Activated naive CD8-positive, alpha-beta T cell treated with anti-CD3 and anti-CD28 coated beads, Interleukin-2, amount 50 U/mL, for 24 hours (primary cell): ENCODE data around the gene COL8A2.

Experiments
- ATAC-seq: fragments of 150-1000 bp; cut with Tn5 transposase; one replicate; pipeline ENCODE4 v1.10.0; 2021
- DNase-seq: peaks from one replicate; pipeline ENCODE4 v3.0.0; 2021
- H3K27ac Mint-ChIP-seq: one replicate; pipeline ENCODE4 v1.8.0; 2021; ENCODE audit warnings: mild to moderate bottlenecking, mixed read lengths
- H3K27me3 Mint-ChIP-seq: one replicate; pipeline ENCODE4 v1.8.0; 2021; ENCODE audit warnings: mixed read lengths
- H3K36me3 Mint-ChIP-seq: one replicate; pipeline ENCODE4 v1.8.0; 2021; ENCODE audit warnings: low read depth, mixed read lengths
- H3K4me1 Mint-ChIP-seq: one replicate; pipeline ENCODE4 v1.8.0; 2021; ENCODE audit warnings: mixed read lengths
- H3K4me3 Mint-ChIP-seq: one replicate; pipeline ENCODE4 v1.8.0; 2021; ENCODE audit warnings: mild to moderate bottlenecking, moderate library complexity, mixed read lengths
- H3K9me3 Mint-ChIP-seq: one replicate; pipeline ENCODE4 v1.8.0; 2021; ENCODE audit warnings: mixed read lengths

Gene COL8A2

GRCh38 chr1:36088577-36089392, 36.2 kb downstream of the COL8A2 start, which contains the start of gene ADPRS:
Gene ADPRS, plus strand, starts transcription at chr1:36088892. Its CDS starts 13 bp downstream, at chr1:36088905.
- Mint-ChIP-seq H3K36me3 (peaks cover 22% of the 10 kb centered on the region), H3K4me3 (peak within 1 kb of the TSS; percentile 95), H3K27ac (peak within 1 kb of the TSS; percentile 89), H3K9me3 (no peaks in the 10 kb centered on the region), H3K4me1 (peaks cover 21% of the 10 kb centered on the region), H3K27me3 (peaks cover 14% of the 10 kb centered on the region)
- DNase-seq (peak; percentile 95), ATAC-seq (peak; percentile 89)

GRCh38 chr1:36088265-36088576, 36.8 kb downstream of the COL8A2 start:
- Mint-ChIP-seq H3K9me3 (no peaks in the 10 kb centered on the region), H3K27me3 (peaks cover 16% of the 10 kb centered on the region), H3K27ac (no peak overlapping the region), H3K4me1 (peaks cover 21% of the 10 kb centered on the region), H3K4me3 (peak overlapping the region; percentile 95), H3K36me3 (peaks cover 18% of the 10 kb centered on the region)
- DNase-seq = no peak
- no peak for ATAC-seq

GRCh38 chr1:36087233-36088123, 37.5 kb downstream of the COL8A2 start:
- no peak overlapping the region for H3K4me3 Mint-ChIP-seq
- H3K27ac Mint-ChIP-seq = peak overlapping the region; percentile 46
- H3K27me3 Mint-ChIP-seq = peaks cover 19% of the 10 kb centered on the region
- DNase-seq (no peak), ATAC-seq (no peak)
- H3K4me1 Mint-ChIP-seq = peaks cover 21% of the 10 kb centered on the region
- no peaks in the 10 kb centered on the region for H3K9me3 Mint-ChIP-seq
- H3K36me3 Mint-ChIP-seq = peaks cover 15% of the 10 kb centered on the region

GRCh38 chr1:36086529-36087232, 38.3 kb downstream of the COL8A2 start:
- Mint-ChIP-seq H3K4me3 (no peak overlapping the region), H3K4me1 (peaks cover 21% of the 10 kb centered on the region), H3K27ac (peak overlapping the region; percentile 46), H3K9me3 (no peaks in the 10 kb centered on the region), H3K27me3 (peaks cover 27% of the 10 kb centered on the region), H3K36me3 (peaks cover 11% of the 10 kb centered on the region)
- DNase-seq (no peak), ATAC-seq (no peak)

DNA sequence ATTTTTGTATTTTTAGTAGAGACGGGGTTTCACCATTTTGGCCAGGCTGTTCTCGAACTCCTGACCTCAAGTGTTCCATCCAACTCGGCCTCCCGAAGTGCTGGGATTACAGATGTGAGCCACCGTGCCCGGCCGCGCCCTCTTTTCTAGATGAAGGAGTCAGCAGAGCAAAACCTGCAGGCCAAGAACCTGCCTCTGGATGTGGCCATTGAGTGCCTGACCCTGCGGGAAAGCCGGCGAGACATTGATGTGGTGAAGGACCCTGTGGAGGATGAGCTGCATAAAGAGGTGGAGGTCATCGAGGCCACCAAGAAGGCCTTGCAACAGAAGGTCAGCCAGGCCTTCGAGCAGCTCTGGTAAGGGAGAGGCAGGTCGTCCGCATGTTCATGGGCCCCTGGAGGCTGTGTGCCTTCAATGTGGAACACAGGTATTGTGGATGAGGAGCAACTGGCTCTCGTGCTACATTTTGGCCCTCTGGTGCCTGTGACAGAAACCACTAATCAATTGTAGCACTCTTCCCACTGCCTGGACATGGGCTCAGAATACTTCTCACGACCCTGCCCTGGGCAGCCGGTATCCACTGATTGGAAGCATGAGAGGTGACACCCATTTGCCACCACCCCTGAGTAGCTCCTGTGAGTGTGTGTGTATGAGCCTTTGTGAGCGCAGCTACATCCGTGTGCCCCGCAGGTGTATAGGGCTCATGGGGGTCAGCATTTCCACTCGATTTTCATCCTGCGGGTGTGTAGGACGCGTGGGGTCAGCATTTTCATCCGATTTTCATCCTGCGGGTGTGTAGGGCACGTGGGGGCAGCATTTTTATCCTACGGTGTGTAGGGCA, 39.1 kb downstream of the COL8A2 start:
- no peak for ATAC-seq
- no peak overlapping the region for H3K4me3 Mint-ChIP-seq
- H3K27me3 Mint-ChIP-seq = peaks cover 29% of the 10 kb centered on the region
- peaks cover 9% of the 10 kb centered on the region for H3K36me3 Mint-ChIP-seq
- peaks cover 16% of the 10 kb centered on the region for H3K4me1 Mint-ChIP-seq
- H3K9me3 Mint-ChIP-seq = no peaks in the 10 kb centered on the region
- no peak for DNase-seq
- H3K27ac Mint-ChIP-seq = no peak overlapping the region

GRCh38 chr1:36085126-36085525, 39.9 kb downstream of the COL8A2 start:
- ATAC-seq (no peak), DNase-seq (no peak)
- H3K9me3 Mint-ChIP-seq = no peaks in the 10 kb centered on the region
- H3K36me3 Mint-ChIP-seq = peaks cover 8% of the 10 kb centered on the region
- H3K27ac Mint-ChIP-seq = no peak overlapping the region
- H3K4me1 Mint-ChIP-seq = peaks cover 14% of the 10 kb centered on the region
- no peak overlapping the region for H3K4me3 Mint-ChIP-seq
- peaks cover 35% of the 10 kb centered on the region for H3K27me3 Mint-ChIP-seq

DNA sequence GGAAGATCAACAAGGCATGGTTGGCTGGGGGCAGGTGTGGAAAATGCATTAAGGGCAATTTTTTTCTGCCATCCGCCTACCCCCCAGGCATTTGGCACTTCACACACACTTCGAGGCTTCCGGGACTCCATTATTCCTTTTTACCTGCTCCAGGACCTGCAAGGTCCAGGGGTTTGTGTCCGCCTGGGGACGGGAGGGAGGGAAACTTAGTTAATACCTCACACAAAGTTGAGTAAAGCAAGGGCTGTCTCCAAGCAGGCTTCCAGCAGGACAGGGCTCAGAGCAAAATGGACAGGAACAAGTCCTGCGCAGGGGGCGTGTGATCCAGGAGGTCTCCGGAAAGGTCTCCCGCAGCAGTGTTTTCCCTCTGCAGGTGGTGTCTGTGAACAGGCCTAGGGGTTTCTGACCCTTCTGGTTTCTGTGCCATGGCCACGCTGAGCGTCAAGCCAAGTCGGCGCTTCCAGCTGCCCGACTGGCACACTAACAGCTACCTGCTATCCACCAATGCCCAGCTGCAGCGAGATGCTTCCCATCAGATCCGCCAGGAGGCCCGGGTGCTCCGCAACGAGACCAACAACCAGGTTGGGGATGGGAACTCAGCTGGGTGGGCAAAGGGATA, 40.4 kb downstream of the COL8A2 start:
- H3K27ac Mint-ChIP-seq = no peak overlapping the region
- ATAC-seq = no peak

GRCh38 chr1:36083635-36084496, 41.2 kb downstream of the COL8A2 start, which contains the start of gene TEKT2:
Gene TEKT2, plus strand, starts transcription at chr1:36084094. Its CDS starts 828 bp downstream, at chr1:36084922.
- Mint-ChIP-seq H3K4me3 (peak within 1 kb of the TSS; percentile 34), H3K4me1 (peaks cover 4% of the 10 kb centered on the region), H3K36me3 (no peaks in the 10 kb centered on the region), H3K9me3 (no peaks in the 10 kb centered on the region), H3K27ac (no peak within 1 kb of the TSS), H3K27me3 (peaks cover 37% of the 10 kb centered on the region)
- DNase-seq (peak; percentile 32), ATAC-seq (no peak)

More for the DNA sequence above, 40.4 kb downstream of the COL8A2 start:
- Mint-ChIP-seq H3K4me1 (peaks cover 8% of the 10 kb centered on the region), H3K36me3 (peaks cover 4% of the 10 kb centered on the region), H3K9me3 (no peaks in the 10 kb centered on the region), H3K27me3 (peaks cover 35% of the 10 kb centered on the region), H3K4me3 (peak overlapping the region; percentile 34)
- DNase-seq = no peak

DNA sequence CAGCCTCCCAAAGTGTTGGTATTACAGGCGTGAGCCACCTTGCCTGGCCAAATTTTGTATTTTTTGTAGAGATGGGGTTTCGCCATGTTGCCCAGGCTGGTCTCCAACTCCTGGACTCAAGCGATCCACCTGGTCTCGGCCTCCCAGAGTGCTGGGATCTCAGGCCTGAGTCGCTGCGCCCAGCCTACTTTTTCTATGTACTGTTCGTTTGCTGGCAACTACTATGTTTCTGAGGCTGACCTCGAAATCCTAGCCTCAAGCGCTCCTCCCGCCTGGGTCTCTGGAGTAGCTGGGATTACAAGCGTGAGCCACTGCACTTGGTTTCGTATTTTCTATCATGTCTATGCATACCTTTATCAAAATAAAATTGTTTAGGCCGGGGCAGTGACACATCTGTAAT, 41.8 kb downstream of the COL8A2 start:
- no peak for ATAC-seq
- no peaks in the 10 kb centered on the region for H3K36me3 Mint-ChIP-seq
- no peak overlapping the region for H3K27ac Mint-ChIP-seq
- H3K4me1 Mint-ChIP-seq = peaks cover 4% of the 10 kb centered on the region
- H3K9me3 Mint-ChIP-seq = no peaks in the 10 kb centered on the region
- DNase-seq = no peak
- H3K27me3 Mint-ChIP-seq = peaks cover 37% of the 10 kb centered on the region
- H3K4me3 Mint-ChIP-seq = no peak overlapping the region

DNA sequence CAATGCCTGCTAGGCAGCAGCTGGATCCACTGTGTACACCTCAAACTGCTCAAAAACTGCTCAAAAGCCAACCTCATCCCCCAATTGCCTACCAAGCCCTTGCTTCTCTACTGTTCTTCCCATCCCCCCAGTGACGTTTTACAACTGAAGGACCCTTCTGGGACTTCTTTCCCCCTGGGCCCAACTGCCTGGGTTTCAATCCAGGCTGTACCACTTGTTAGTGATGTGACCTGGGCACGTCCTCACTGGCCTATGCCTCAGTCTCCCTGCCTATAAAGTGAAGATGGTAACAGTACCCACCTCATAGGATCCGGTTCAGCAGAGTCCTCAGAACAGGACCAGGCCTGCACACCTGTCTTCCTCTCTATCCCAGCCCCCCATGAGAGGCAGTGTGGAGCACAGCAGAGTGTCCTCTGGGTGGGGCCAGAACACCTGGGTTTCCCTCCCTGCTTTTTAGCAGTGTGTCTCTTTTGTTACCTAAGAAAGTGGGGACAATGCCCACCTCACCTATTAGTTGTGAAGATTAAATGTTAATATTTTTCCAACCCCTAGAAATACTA, 43.0 kb downstream of the COL8A2 start:
- no peaks in the 10 kb centered on the region for H3K9me3 Mint-ChIP-seq
- no peak overlapping the region for H3K4me3 Mint-ChIP-seq
- no peaks in the 10 kb centered on the region for H3K36me3 Mint-ChIP-seq
- H3K27ac Mint-ChIP-seq = no peak overlapping the region
- ATAC-seq = no peak
- peaks cover 39% of the 10 kb centered on the region for H3K27me3 Mint-ChIP-seq
- H3K4me1 Mint-ChIP-seq = peaks cover 2% of the 10 kb centered on the region
- no peak for DNase-seq

- DNase-seq (no peak), ATAC-seq (no peak)
- no peaks in the 10 kb centered on the region for H3K36me3 Mint-ChIP-seq
- no peak overlapping the region for H3K4me3 Mint-ChIP-seq
- H3K4me1 Mint-ChIP-seq = peaks cover 2% of the 10 kb centered on the region
- no peak overlapping the region for H3K27ac Mint-ChIP-seq
- H3K9me3 Mint-ChIP-seq = no peaks in the 10 kb centered on the region
- H3K27me3 Mint-ChIP-seq = peaks cover 33% of the 10 kb centered on the region
Observed at GRCh38 chr1:36080801-36081200, 44.2 kb downstream of the COL8A2 start.

DNA sequence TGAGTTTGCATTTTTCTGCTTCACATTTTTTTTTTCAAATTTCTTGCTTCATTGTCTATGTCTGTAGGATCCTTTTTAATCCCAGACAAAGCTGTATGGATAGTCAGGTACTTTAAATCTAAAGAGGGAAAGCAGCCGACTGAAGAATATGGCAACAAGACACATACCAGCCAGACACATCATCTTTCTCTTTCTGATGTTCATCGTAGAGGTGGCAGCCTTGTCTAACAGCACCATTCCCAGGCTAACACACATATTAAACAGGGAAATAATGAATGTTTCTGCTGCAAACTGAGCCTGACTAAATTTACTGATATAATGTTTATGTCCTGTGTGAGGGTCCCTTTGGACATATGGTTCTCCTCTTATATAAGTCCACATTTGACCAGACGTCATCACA, 44.8 kb downstream of the COL8A2 start:
- DNase-seq (no peak), ATAC-seq (no peak)
- Mint-ChIP-seq H3K27ac (no peak overlapping the region), H3K36me3 (no peaks in the 10 kb centered on the region), H3K4me3 (no peak overlapping the region), H3K27me3 (peaks cover 33% of the 10 kb centered on the region), H3K9me3 (no peaks in the 10 kb centered on the region), H3K4me1 (peaks cover 2% of the 10 kb centered on the region)
